GM21423 (cell line): Measurements from ENCODE around the gene ZNF394.
A peak's percentile ranks its signal among the peaks of the same experiment; 100 is the strongest.
"Not testable (repeated sequence)": the region's sequence is repeated elsewhere in the genome, so short reads cannot be mapped to it uniquely, and the experiment has no call there.

ENCODE experiments used
- ATAC-seq: cut with Tn5 transposase; IDR thresholded peaks from one replicate; pipeline ENCODE4 v1.9.1; 2021; ENCODE audit warnings: mild to moderate bottlenecking, moderate library complexity; ENCODE audit not compliant: unreplicated experiment

ZNF394 gene

DNA sequence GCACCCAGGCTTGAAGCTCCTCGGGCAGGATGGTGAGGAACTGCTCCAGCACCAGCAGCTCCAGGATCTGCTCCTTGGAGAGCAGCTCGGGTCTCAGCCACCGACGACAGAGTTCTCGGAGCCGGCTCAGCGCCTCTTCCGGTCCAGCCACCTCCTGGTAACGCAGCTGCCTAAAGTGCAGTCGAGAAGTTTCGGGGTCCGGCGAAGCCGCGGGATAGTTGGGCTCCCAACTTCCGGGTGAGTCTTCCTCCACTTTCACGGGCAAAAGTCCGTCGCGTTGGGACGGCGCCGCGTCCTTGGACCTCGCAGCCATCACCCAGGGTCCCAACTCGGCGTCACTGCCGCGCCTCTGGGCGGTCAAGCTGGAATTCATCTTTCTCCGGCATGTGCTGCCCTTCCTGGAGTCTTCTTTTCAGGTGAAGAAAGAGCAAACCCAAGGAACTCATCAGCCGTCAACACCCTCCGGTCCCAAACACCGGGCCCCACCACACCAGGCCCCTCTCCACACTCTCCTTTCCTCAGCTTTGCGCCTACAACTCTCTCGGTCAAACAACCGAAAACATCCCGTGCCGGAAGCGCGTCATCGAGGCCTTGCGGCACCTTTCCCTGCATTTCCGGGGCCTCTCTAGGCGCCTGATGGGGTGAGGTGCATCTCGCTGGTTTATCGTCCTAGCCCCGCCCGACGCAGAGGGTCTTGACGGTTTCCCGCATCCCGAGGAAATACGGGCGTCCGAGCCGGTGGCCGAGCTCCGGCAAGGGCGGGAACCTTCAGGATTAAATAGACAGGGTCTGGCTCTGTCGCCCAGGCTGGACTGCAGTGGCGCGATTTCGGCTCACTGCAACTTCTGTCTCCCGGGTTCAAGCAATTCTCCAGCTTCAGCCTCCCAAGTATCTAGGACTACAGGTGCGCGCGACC is at the start of gene ZNF394:
Gene ZNF394 (minus strand): TSS at position 561 of the 916 bp plus-strand sequence. CDS start 188 bp downstream, at position 373.
- peak; percentile 41 for ATAC-seq

DNA sequence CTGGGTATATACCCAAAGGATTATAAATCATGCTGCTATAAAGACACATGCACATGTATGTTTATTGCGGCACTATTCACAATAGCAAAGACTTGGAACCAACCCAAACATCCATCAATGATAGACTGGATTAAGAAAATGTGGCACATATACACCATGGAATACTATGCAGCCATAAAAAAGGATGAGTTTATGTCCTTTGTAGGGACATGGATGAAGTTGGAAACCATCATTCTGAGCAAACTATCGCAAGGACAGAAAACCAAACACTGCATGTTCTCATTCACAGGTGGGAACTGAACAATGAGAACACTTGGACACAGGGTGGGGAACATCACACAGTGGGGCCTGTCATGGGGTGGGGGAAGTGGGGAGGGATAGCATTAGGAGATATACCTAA is 49.5 kb upstream of the ZNF394 start:
- not testable (repeated sequence) for ATAC-seq

DNA sequence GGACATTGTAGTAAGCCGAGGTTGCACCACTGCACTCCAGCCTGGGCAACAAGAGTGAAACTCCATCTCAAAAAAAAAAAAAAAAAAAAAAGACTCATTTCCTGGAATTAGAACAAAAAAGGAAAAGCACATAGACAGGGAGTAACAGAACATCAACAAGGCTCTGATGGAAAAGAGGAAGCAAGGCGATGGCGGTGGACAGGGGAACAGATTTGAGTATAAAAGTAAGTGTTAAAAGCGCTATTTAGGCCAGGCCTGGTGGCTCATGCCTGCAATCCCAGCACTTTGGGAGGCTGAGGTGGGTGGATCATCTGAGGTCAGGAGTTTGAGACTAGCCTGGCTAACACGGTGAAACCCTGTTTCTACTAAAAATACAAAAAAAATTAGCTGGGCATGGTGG is 45.2 kb upstream of the ZNF394 start:
- ATAC-seq: not testable (repeated sequence)

DNA sequence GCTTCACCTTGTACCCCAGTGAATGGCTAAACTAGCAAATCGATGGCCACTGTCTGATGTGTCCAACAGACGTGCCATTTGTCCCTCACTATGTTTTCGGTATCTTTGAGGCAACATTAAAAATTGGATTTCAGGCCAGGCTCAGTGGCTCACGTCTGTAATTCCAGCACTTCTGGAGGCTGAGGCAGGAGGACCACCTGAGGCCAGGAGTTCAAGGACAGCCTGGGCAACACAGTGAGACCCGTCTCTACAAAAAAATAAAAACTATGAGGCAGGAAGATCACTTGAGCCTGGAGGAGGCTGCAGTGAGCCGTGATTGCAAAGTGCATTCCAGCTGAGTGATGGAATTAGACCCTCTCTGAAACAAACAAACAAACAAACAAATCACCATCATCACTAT is 43.8 kb upstream of the ZNF394 start:
- ATAC-seq: no peak

DNA sequence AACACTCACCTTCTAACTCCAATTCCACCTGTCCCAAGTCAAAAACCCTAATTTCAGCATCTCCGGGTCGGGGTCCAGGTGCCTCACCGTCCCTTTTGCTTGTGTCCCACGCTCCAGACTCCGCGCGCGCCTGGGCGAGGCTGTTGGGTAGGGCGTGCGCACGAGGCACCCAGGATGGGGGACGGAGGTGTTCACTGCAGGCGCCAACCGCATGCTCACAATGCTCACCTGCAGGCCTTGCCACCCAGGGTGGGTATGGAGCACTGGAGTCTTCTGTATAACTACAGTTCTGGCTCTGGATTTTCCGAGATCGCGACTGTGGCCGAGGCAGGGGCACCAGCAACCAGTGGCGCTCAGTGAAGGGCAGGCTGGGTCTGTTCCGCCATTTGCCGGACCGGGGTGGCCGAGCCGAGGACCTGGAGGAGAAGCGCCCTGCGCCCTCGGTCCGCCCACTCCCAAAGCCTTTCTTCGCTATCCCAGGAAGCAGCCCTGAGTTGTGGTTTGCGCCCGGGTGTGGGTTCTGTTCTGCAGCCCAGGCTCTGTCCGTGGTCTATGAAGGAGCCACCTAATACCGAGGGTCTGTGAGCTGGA is 43.1 kb upstream of the ZNF394 start:
- ATAC-seq: no peak

DNA sequence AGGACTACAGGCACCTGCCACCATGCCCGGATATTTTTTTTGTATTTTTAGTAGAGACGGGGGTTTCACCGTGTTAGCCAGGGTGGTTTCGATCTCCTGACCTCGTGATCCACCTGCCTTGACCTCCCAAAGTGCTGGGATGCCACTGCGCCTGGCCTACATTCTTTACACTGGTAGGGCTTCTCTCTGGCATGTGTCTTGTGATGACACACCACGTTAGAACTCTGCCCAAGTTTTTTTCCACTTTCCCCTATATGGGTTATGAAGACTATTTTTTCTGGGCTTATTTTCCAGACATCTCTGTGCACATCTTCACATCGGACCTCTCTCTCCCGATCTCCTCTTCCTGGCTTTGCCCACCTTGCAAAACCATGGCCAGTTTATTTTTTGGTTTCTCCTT is 41.1 kb upstream of the ZNF394 start:
- ATAC-seq: no peak

DNA sequence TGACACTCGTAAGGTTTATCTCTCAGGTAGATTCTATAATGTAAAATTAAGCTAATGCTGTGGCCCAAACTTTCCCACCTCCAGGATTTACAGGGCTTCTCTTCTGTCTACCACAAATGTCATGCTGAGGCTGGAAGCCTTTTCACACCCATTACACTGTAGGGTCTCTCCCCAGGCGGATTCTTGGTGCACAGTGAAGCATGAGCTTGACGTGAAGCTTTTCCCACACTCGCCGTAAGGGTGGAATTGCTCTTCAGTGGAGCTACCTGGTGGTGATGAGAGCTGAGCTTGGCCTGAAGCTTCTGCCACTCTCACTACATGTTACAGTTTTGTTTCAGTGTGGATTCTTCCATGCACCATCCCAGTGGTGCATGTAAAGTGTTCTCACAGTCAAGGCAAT is 40.5 kb upstream of the ZNF394 start:
- no peak for ATAC-seq

DNA sequence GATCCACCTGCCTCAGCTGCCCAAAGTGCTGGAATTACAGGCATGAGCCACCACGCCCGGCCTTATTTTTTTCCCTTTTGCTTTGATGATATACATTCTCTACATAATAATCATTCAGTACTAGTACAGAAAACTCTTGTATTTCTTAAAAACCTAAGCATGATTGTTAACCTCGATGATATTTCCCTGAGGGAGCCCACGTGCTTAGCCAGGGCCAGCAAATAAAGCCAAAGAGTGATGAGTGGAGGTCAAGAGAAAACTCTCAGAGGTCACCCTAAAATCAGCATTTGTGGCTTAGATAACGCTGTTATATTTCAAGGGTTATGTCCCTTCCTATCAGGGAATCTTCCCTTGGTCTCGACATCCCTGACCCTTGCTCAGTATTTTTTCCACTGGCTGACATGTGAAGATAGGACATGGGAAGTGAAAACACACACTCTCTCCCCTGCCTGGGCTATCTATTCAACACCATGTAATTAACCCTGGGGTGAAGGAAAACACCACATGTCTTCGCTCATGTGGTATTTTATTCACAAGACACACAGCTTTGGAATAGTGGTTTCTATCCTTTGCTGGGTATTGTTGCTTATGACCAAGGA is 39.2 kb upstream of the ZNF394 start:
- ATAC-seq: no peak

DNA sequence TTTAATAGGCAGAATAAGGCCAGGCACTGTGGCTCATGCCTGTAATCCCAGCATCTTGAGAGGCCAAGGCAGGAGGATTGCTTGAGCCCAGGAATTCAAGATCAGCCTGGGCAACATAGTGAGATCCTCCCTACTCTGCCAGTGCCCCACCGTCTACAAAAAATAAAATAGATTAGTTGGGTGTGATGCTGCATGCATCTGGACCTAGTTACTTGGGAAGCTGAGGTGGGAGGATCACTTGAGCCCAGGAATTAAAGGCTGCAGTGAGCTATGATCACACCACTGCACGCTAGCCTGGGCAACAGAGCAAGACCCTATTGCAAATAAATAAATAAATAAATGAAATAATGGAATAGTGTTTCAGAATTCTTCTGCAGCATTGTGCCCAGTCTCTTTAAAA is 35.6 kb upstream of the ZNF394 start:
- ATAC-seq: no peak

DNA sequence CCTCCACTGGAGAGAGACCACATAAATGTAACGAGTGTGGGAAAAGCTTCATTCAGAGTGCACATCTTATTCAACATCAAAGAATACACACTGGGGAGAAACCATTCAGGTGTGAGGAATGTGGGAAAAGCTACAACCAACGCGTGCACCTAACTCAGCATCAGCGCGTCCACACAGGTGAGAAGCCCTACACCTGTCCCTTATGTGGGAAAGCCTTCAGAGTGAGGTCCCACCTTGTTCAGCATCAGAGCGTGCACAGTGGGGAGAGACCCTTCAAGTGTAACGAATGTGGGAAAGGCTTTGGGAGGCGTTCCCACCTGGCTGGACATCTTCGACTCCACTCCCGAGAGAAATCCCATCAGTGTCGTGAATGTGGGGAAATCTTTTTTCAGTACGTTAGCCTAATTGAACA is 31.3 kb upstream of the ZNF394 start:
- ATAC-seq: no peak

DNA sequence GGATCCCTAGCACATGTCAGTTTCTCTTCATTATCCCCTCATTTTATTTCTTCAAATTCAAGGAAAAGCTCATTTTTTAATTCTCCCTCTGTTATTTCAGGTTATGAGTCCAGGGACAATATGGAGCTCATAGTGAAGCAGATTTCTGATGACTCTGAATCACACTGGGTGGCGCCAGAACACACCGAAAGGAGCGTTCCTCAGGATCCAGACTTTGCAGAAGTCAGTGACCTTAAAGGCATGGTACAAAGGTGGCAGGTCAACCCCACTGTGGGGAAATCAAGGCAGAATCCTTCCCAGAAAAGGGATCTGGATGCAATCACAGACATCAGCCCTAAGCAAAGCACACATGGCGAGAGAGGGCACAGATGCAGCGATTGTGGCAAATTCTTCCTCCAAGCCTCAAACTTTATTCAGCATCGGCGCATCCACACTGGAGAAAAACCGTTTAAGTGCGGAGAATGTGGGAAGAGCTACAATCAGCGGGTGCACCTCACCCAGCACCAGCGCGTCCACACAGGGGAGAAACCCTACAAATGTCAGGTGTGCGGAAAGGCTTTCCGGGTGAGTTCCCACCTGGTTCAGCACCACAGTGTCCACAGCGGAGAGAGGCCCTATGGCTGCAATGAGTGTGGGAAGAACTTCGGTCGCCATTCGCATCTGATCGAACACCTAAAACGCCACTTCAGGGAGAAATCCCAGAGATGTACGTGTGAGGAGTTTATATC is 25.8 kb upstream of the ZNF394 start:
- no peak for ATAC-seq

DNA sequence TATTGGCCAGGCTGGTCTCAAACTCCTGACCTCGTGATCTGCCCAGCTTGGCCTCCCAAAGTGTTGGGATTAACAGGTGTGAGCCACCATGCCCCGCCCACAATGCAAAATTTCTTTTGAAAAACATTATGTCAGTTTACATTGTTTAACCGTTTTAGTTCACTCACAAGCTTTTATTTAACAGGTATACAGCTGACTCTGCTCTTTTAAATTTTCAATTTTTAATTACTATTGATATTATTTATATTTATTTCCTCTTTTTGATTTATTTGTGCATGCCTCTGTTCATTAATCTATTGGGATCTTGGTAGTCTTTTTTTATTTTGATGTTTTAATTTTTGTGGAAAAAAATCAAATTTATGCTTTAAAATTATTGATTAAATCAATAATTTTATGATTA is 21.3 kb upstream of the ZNF394 start:
- no peak for ATAC-seq

DNA sequence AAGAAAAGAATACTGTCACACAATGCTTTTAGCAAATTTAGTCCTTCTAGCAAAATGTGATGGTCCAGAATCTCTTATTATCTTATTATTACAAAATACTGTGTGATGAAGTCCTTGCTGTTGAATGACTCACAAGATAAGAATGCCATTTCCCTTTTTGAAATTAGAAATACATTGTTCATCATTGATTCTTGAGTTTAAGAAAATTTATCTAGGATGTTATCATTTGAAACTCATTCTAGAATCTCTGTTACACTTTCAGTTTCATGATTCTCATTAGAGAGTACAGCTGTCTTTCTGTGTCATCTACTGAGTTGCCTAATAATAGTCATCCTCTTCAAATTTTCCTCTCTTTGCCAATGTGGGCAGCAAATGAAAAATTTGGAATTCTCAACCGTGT is 14.0 kb upstream of the ZNF394 start:
- no peak for ATAC-seq

DNA sequence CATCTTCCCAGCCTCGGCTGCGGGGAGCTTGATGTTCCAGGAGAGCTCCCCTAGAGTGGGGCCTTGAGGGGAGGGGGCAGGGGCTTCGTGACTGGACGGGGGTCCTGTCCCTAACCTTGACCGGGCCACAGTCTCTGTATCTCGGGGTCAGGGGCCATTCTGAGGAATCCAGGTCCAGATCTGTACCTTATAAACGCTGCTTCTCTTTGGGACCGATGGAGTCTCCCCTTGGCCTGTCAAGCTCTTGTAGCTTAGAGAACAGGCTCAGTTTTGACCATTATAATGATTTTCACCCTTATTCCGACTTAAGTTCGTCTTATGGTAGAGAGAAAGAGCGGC is 5.2 kb upstream of the ZNF394 start:
- no peak for ATAC-seq

DNA sequence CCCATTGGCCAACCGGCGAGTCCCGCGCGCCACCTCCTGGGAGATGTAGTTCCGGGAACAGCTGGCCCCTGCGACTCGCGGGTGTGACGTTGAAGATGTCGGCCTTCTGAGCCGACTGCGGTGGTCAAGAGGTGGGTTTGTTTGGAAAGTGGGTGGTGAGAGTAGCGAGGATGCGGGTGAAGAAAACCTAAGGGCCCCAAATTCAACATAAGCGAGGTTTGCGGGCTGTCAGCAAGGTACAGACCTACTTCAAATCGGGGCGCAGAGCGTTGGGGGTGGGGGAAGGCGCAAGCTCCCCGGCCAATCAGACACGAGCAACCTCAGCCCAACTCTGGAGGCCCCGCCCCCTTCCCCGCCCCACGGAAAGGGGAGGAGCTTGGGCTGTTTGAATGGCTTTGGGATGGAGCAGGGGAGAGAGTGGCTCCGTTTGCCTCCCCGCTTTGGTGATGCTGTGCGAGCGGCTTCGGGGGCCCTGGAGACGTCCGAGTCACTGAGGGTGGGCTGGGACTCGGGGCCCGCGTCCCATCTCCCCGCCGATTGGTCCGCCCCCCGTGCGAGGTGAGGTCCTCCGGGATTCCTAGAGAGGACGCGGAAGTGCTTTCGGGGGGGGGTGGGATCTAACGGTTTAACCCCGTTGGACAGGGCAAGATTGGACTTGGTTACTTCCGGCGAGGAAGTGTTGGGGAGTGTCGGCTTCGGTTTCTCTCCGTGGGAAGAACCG is 4.7 kb upstream of the ZNF394 start, which contains the start of gene ZKSCAN5:
Gene ZKSCAN5 (plus strand): TSS at position 60 of the 721 bp plus-strand sequence. CDS start 1,383 bp downstream, outside the sequence.
- peak; percentile 76 for ATAC-seq

DNA sequence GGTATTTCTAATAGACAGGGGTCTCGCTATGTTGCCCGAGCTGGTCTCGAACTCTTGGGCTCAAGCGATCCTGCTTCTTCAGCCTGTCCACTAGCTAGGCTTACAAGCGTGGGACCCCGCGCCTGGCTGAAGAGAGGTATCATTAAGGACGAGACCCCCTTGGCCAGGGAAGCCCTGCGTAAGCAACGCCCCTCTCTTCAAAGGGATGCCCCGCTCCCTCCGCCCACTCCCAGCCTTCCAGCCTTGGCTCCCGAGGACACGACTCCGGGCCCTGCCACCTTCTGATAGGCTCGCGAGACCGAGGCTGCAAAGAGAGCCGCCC is 4.2 kb upstream of the ZNF394 start:
- ATAC-seq: no peak

DNA sequence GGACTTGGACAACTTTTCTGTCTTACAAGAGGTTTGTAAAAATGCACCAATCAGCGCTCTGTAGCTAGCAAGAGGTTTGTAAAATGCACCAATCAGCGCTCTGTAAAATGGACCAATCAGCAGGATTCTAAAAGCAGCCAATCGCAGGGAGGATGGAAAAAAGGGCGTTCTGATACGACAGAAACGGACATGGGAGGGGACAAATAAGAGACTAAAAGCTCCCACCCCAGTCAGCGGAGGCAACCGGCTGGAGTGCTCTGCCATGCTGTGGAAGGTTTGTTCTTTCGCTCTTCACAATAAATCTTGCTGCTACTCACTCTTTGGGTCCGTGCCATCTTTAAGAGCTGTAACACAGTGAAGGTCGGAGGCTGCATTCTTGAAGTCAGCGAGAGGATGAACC is 1.2 kb upstream of the ZNF394 start:
- ATAC-seq: not testable (repeated sequence)

DNA sequence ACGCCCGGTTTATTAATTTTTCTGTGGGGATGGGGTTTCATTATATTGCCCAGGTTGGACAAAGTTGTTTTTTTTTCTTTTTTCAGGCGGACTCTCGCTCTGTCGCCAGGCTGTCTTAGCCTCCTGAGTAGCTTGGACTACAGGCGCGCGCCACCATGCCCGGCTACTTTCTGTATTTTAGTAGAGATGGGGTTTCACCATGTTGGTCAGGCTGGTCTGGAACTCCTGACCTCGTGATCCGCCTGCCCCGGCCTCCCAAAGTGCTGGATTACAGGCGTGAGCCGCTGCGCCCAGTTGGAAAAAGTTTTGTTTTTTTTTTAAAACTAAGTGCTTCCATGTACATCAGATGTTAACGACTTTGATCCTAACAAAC is 542 bp upstream of the ZNF394 start:
- no peak for ATAC-seq

DNA sequence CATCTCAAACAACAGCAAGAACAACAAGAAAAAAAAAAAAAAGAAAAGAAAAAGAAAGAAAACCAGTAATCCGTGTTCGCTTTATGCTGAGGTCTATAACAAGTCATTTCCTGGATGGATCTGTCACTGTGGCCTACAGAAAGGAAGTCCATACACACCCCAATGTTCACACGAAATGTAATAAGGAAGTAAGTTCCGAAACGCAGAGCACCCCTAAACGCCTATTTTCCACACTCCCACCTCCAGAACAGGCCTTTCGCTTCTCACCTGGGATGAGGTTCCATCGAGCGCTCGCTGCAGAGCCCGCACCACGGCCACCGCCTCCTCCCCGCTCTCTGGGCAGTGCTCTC is 735 bp downstream of the ZNF394 start:
- peak; percentile 12 for ATAC-seq

DNA sequence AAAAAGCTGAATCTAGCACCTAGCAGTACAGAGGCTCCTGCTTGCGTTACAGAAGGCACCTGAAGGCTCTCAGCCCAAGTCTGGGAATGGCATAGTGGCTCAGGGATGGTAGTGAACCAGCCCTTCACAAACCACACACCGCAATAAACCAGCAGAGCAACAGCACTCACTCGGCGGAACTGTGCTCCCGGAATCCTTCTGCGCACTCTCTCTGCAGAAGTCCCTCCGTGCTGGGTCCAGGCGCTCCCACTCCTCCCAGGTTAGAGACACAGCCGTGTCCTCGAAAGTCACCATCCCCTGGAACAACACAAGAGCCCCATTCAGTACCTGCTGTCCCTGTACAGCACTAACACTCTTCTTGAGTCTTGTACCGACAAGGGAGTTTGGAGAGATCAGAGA is 1.5 kb downstream of the ZNF394 start:
- no peak for ATAC-seq
